ENCODE data around the gene UGT1A3. TPM values are rescaled to one million over a fixed set of nuclear protein-coding genes. Genes with fewer than 3 reads are reported as not detected.

Gene UGT1A3
- total and polyA plus RNA-seq, 10 of the 15 experiments (the other 5 are each of a cell fraction or from before 2014, with no cell fraction given): not detected

DNA sequence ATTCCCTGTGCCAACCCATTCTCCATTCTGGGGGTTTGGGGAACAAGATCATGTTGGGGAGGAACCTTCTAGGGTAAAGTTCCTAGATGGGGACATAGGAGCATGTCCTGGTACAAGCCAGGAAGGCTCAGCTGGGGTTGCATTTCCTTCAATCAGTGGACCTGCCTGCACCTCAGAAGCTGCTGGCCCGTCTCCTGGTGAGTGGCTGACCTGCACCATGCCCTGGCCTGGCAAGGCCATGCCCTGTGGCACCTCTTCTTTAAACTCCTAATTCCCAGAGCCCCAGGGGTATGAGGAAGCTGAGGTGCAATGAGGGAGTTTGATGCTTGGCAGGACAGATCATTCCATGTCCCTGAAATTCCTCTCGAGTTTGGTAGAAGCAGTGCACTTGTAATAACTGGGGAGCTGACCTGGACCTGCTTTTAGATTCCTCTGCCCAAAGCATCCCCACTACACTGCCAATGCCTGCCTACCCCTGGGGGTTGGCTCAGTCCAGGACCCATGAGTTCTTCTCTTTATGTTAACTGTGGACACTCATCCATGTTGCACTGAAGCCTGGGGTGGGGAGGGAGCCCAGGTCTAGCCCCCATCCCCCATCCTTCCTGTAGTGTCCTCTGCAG, 74.6 kb downstream of the UGT1A3 start (continued):
- TF ChIP-seq, protein P1, sequence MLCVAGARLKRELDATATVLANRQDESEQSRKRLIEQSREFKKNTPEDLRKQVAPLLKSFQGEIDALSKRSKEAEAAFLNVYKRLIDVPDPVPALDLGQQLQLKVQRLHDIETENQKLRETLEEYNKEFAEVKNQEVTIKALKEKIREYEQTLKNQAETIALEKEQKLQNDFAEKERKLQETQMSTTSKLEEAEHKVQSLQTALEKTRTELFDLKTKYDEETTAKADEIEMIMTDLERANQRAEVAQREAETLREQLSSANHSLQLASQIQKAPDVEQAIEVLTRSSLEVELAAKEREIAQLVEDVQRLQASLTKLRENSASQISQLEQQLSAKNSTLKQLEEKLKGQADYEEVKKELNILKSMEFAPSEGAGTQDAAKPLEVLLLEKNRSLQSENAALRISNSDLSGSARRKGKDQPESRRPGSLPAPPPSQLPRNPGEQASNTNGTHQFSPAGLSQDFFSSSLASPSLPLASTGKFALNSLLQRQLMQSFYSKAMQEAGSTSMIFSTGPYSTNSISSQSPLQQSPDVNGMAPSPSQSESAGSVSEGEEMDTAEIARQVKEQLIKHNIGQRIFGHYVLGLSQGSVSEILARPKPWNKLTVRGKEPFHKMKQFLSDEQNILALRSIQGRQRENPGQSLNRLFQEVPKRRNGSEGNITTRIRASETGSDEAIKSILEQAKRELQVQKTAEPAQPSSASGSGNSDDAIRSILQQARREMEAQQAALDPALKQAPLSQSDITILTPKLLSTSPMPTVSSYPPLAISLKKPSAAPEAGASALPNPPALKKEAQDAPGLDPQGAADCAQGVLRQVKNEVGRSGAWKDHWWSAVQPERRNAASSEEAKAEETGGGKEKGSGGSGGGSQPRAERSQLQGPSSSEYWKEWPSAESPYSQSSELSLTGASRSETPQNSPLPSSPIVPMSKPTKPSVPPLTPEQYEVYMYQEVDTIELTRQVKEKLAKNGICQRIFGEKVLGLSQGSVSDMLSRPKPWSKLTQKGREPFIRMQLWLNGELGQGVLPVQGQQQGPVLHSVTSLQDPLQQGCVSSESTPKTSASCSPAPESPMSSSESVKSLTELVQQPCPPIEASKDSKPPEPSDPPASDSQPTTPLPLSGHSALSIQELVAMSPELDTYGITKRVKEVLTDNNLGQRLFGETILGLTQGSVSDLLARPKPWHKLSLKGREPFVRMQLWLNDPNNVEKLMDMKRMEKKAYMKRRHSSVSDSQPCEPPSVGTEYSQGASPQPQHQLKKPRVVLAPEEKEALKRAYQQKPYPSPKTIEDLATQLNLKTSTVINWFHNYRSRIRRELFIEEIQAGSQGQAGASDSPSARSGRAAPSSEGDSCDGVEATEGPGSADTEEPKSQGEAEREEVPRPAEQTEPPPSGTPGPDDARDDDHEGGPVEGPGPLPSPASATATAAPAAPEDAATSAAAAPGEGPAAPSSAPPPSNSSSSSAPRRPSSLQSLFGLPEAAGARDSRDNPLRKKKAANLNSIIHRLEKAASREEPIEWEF (IDR thresholded peaks at IDR 0.05; ENCODE audit: insufficient replicate concordance, low read depth, low read length): no peak
- no peak for TF ChIP-seq PAX8 (IDR thresholded peaks at IDR 0.05)
- TF ChIP-seq, protein P2, sequence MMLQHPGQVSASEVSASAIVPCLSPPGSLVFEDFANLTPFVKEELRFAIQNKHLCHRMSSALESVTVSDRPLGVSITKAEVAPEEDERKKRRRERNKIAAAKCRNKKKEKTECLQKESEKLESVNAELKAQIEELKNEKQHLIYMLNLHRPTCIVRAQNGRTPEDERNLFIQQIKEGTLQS (IDR thresholded peaks at IDR 0.05; ENCODE audit: borderline replicate concordance, extremely low read depth, low read depth, low read length): no peak
- TF ChIP-seq DPF2 (IDR thresholded peaks at IDR 0.05): no peak
- TF ChIP-seq CHD2 (IDR thresholded peaks at IDR 0.05; ENCODE audit: borderline replicate concordance, low read depth, low read length): no peak
- no peak for TF ChIP-seq CBFB (IDR thresholded peaks at IDR 0.05; ENCODE audit: low read depth)
- no peak for TF ChIP-seq NRF1 (conservative IDR thresholded peaks at IDR 0.05; ENCODE audit: low read depth, low read length)
- no peak for TF ChIP-seq FOXM1 (IDR thresholded peaks at IDR 0.05; ENCODE audit: low read depth, low read length)
- no peak for TF ChIP-seq KLF5 (IDR thresholded peaks at IDR 0.05; ENCODE audit: partially characterized antibody)
- no peak for TF ChIP-seq WRNIP1 (IDR thresholded peaks at IDR 0.05; ENCODE audit: borderline replicate concordance, low read depth, low read length)

Measured in GM12878 (cell line).